Medulla oblongata (tissue), 1 donor: Measurements from ENCODE around the gene NUP62.
"Not testable (repeated sequence)": the region's sequence is repeated elsewhere in the genome, so short reads cannot be mapped to it uniquely, and the experiment has no call there.

Experiments used
- DNase-seq: peaks from one replicate; pipeline ENCODE4 v3.0.0-alpha.2; 2015; ENCODE audit errors: extremely low spot score

Gene NUP62

GRCh38 chr19:49951806-49952478 lies 22.6 kb upstream of the NUP62 start:
- DNase-seq, result no peak

DNA sequence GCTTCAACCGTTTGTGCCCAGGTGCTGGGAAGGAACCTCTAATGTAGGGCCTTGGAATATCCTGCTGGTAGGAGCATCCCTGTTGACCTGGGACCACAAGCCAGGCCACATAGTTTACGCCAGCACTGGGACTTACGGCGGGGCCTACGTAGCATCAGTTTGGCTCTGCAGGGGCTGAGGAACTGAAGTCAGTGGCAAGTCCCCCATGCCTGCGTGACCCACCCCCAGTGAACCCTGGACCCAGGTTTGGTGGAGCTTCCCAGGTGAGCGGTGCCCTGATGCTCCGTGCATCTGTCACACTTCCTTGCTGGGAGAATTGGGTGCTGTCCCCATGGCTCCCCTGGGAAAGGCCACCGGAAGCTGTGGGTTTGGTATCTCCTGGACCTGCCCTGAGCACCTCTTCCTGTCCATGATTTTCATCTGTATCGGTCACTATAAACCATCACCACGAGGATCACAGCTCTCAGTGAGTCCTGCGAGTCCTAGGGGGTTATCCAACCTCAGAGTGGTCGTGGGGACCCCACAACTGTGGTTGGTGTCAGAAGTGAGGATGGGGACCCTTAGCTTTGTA lies 21.7 kb upstream of the NUP62 start:
- DNase-seq, result no peak

DNA sequence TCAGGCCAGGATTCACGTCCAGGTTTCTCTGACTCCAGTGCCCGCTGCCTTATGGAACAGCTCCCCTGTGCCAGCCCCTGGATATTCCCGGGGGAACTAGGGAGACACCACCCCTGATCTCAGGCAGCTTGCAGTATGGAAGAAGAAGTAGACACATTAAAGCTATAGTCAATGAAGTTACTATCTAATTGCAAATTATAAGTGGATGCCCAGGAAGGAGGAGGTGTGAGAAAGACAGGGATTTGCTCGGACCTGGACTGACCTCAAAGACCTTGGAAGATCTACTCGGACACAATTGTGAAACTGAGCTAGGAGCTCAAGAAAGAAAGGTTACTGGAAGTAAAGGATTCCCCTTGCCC lies 21.3 kb upstream of the NUP62 start:
- DNase-seq, result no peak

DNA sequence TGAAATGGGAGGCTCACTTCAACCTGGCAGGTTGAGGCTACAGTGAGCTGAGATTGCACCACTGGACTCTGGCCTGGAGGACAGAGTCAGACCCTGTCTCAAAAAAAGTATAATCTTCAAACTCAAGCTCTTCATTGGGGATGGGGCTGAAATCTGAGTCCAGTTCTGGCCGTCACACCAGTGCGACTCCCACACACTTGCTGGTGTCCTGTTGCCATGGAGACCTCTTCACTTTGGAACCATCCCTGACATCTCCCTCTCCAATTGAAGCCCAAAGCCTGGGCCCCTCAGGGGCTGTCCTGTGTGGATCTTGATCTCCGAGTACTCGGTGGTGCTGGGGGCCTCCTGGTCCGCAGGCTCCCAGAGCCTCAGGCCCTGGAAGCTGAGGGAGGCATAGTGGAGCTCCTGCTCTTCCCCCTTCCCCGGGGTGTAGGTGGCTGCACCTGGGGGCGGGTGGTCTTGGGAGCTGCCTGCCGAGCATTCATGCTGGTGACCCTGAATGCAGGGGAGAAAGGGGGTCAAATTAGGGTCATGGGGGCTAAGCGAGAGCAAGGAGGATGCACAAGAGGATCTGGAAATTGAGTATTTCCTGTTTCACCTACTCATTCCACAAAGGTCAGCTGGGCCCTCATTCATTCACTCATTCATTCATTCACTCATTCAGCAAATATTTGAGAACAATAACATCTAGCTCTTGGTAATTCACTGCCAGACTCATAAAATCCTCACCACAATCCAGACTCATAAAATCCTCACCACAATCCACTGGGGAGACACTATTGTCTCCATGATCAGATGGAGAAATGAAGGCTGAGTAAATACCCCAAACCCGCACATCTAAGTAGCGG lies 20.7 kb upstream of the NUP62 start:
- no peak for DNase-seq

DNA sequence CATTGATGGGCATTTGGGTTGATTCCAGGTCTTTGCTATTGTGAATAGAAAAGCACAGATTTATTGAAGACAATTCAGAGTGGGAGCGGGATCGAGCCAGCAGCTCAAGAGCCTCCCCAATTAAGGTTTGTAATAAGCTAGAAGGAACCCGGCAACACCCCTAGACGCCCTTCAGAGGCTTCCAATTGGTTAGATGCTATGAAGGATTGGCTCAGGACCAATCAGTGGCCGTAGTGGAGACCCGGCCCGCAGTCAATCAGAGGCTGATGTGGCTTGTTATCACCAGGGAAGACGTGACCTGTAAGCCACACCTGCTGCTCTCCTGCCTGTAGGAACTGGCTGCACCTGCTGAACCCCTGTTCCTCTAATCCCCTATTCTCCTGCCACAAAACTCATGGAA lies 17.1 kb upstream of the NUP62 start:
- no peak for DNase-seq

DNA sequence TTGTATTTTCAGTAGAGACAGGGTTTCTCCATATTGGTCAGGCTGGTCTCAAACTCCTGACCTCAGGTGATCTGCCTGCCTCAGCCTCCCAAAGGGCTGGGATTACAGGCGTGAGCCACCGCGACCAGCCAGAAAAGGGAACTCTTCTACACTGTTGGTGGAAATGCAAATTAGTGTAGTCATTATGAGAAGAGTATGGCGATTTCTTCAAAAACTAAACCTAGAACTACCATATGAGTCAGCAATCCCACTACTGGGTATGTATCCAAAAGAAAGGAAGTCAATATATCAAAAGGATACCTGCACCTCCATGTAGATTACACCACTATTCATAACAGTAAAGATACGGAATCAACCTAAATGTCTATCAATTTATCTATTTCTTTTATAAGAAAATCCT lies 15.3 kb upstream of the NUP62 start:
- not testable (repeated sequence) for DNase-seq

GRCh38 chr19:49940482-49940791 lies 11.1 kb upstream of the NUP62 start:
- no peak for DNase-seq

- DNase-seq, result no peak
Measured at GRCh38 chr19:49939721-49940481, 10.6 kb upstream of the NUP62 start.

- no peak for DNase-seq
Measured at GRCh38 chr19:49938662-49939061, 9.4 kb upstream of the NUP62 start.

GRCh38 chr19:49937750-49938381 lies 8.6 kb upstream of the NUP62 start:
- DNase-seq, result peak; percentile 78

DNA sequence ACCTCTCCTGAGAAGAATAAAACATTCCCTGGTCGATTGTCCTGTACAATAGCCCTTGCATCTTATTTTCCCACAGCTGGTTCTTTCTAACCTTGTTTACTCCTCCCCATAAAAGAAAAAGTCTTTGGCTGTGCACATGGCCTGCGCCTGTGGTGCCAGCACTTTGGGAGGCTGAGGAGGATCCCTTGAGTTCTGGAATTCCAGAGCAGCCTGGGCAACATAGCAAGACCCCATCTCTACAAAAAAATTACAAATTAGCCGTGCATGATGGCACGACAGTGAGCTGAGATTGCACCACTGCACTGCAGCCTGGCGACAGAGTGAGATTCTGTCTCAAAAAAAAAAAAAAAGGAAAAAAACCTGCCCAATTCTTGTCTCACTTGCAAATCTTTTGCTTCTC lies 7.2 kb upstream of the NUP62 start:
- DNase-seq, result no peak

DNA sequence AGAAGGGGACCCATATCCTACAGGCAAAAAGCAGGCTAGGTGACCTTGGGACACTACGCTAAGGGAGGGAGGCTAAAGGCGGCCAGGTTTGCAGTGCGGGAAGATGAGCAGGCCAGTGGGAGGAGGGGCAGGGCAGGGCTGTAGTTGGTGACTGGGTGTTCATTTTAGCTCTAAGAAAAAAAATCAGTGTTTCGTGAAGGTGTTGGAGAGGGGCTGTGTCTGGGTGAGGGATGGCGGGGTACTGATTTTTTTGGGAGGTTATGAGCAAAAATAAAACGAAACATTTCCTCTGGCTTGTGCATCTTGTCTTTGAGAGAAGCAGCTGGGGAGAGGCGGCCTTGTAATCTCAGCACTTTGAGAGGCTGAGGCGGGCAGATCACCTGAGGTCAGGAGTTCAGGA lies 4.3 kb upstream of the NUP62 start:
- no peak for DNase-seq

DNA sequence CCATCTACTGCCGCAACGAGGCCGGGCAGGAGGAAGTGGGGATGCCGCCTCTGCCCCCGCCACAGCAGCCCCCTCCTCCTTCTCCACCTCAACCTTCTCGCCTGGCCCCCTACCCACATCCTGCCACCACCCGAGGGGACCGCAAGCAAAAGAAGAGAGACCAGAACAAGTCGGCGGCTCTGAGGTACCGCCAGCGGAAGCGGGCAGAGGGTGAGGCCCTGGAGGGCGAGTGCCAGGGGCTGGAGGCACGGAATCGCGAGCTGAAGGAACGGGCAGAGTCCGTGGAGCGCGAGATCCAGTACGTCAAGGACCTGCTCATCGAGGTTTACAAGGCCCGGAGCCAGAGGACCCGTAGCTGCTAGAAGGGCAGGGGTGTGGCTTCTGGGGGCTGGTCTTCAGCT lies 3.4 kb upstream of the NUP62 start:
- DNase-seq, result no peak

- DNase-seq, result no peak
Measured at GRCh38 chr19:49932041-49932451, 2.7 kb upstream of the NUP62 start.

- DNase-seq, result no peak
Measured at GRCh38 chr19:49931293-49932040, 2.2 kb upstream of the NUP62 start.

- no peak for DNase-seq
Measured at GRCh38 chr19:49930483-49931011, 1.2 kb upstream of the NUP62 start.

GRCh38 chr19:49929611-49930482 lies 543 bp upstream of the NUP62 start:
- DNase-seq, result peak; percentile 97

- no peak for DNase-seq
Measured at GRCh38 chr19:49927526-49928264, 1.6 kb downstream of the NUP62 start.

DNA sequence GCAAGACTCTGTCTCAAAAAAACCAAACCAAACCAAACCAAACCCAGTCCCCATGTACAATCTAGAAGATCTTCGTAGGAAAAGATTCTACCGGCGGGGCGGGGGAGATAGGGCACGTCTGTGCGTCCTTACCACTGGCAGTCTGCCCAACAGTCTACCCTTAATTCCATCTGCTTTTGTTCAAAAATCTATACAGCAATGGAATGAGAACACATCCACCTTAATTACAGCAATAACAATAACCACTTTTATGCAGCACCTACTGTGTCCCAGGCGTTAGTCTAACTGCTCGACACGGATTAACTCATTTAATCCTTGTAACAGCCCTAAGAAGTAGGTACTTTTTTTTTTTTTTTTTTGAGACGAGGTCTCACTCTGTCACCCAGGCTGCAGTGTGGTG lies 2.8 kb downstream of the NUP62 start:
- no peak for DNase-seq
